ENCODE measurements around the gene FAHD2A. TPM values are rescaled to one million over a fixed set of nuclear protein-coding genes. Genes with fewer than 3 reads are reported as not detected.

FAHD2A gene
- total and polyA plus RNA-seq, 2 of the 8 experiments (the other 6 are each of a cell fraction or from before 2014, with no cell fraction given) = 24.2 to 26.7 TPM

GRCh38 chr2:95372216-95372829 lies 30.2 kb upstream of the FAHD2A start:
- Histone ChIP-seq H3K14ac (ENCODE audit: insufficient read length) (no peak overlapping the region), H2AK5ac (ENCODE audit: low read depth, low read length) (no peak overlapping the region), H3K36me3 (ENCODE audit: control insufficient read depth in 2 of 4, insufficient read depth in 4 of 4, low read length in 3 of 4) (no peaks in the 10 kb centered on the region), H3K79me1 (ENCODE audit: low read depth, low read length) (no peaks in the 10 kb centered on the region), H2BK20ac (ENCODE audit: low read length) (no peak overlapping the region), H3K4me2 (ENCODE audit: insufficient read depth in 1 of 2, low read depth in 2 of 2, low read length in 2 of 2) (no peak overlapping the region), H3K9me3 (ENCODE audit: insufficient read depth in 2 of 2, low read depth in 1 of 2, low read length in 1 of 2) (peaks cover 52 to 79% of the 10 kb centered on the region in 2 experiments), H3K79me2 (ENCODE audit: control insufficient read depth in 1 of 2, insufficient read depth in 2 of 2, low read length in 2 of 2) (no peaks in the 10 kb centered on the region), H2BK120ac (replicated peaks; ENCODE audit: low read depth, low read length) (no peak overlapping the region), H3K27me3 (replicated peaks in 1 of 4; ENCODE audit: control insufficient read depth in 3 of 4, extremely low read depth in 1 of 4, insufficient read depth in 3 of 4, low read length in 3 of 4) (no peaks in the 10 kb centered on the region), H3K4me3 (ENCODE audit: extremely low read depth in 1 of 4, insufficient read depth in 2 of 4, low read depth in 3 of 4, low read length in 4 of 4) (no peak overlapping the region), H3K9ac (replicated peaks in 1 of 4; ENCODE audit: extremely low read depth in 1 of 4, low read depth in 3 of 4, low read length in 3 of 4) (no peak overlapping the region), H2BK12ac (ENCODE audit: low read depth, low read length) (no peak overlapping the region), H2AFZ (ENCODE audit: low read length) (no peak overlapping the region), H3K23ac (ENCODE audit: insufficient read length) (no peak overlapping the region), H4K20me1 (replicated peaks in 1 of 2; ENCODE audit: control insufficient read depth in 1 of 2, insufficient read depth in 2 of 2, low read length in 2 of 2) (no peaks in the 10 kb centered on the region), H3K4me1 (replicated peaks in 1 of 4; ENCODE audit: control insufficient read depth in 3 of 4, insufficient read depth in 4 of 4, low read length in 3 of 4) (peaks cover 0 to 4% (median 0%) of the 10 kb centered on the region in 4 experiments; a peak in 1 of 7 replicates), H3K18ac (ENCODE audit: extremely low read depth, low read length) (no peak overlapping the region), H3K56ac (replicated peaks; ENCODE audit: insufficient read length, low read depth, low read length) (no peak overlapping the region), H4K91ac (replicated peaks; ENCODE audit: insufficient read length, low read length) (no peak overlapping the region), H3K4ac (replicated peaks; ENCODE audit: insufficient read length, low read depth, low read length) (no peak overlapping the region), H4K8ac (ENCODE audit: extremely low read depth, insufficient read depth, low read length) (no peak overlapping the region), H3K27ac (ENCODE audit: low read depth, low read length) (no peak overlapping the region), H3K23me2 (ENCODE audit: low read depth, low read length) (no peaks in the 10 kb centered on the region), H4K5ac (ENCODE audit: insufficient read length, low read depth, low read length) (no peak overlapping the region), H2BK5ac (ENCODE audit: low read depth, low read length) (no peak overlapping the region), H2BK15ac (ENCODE audit: low read length) (no peak overlapping the region)
- ChIA-PET CTCF (ENCODE audit: partially characterized antibody) (no interaction called here), POLR2A (ENCODE audit: partially characterized antibody) (no interaction called here)
- 92% methylated on average over 8 of the region's 8 CpGs; no CpG with 5 or more reads in 1 of the 2 experiments for WGBS, 2 experiments (ENCODE audit: extremely low coverage in 1 of 2, insufficient coverage in 1 of 2, insufficient read length in 1 of 2, insufficient replicate concordance in 2 of 2, low coverage in 1 of 2, low lambda C conversion rate in 2 of 2, missing lambda C conversion rate in 1 of 2)
- no peak for DNase-seq (ENCODE audit: low read depth in 1 of 2, low spot score in 2 of 2)
- FAIRE-seq = no peak
- TF ChIP-seq SIN3A (conservative IDR thresholded peaks at IDR 0.05 in 1 of 2, IDR thresholded peaks at IDR 0.05 in 1 of 2; ENCODE audit: low read depth in 1 of 2, low read length in 2 of 2) = no peak
